Lung (tissue), 12 donors: ENCODE results near the gene SS18L1. TPM values are rescaled to one million over a fixed set of nuclear protein-coding genes. Genes with fewer than 3 reads are reported as not detected.

Experiments used
- ATAC-seq: fragments of 200-7000 bp; cut with Tn5 transposase; one replicate; pipeline ENCODE4 v1.9.1; 2020; ENCODE audit warnings: moderate number of reproducible peaks; ENCODE audit not compliant: insufficient read depth, low FRiP score
- DNase-seq, 3 donors: peaks; one replicate each; pipeline ENCODE4 v3.0.0-alpha.2; 2013 to 2017
- H3K27ac ChIP-seq, 2 donors: one replicate each; pipeline ENCODE4 v1.5.1; 2013; ENCODE audit warnings: mild to moderate bottlenecking in 2 of 2, moderate library complexity in 2 of 2, control low read depth in 1 of 2, inconsistent platforms in 1 of 2, low read depth in 1 of 2, low read length in 1 of 2
- H3K27me3 ChIP-seq, 3 donors: one replicate each; pipeline ENCODE4 v1.5.1; 2013; ENCODE audit warnings: low read length in 2 of 3; ENCODE audit not compliant: control insufficient read depth in 3 of 3, insufficient read depth in 3 of 3
- H3K36me3 ChIP-seq, 4 donors: one replicate each; pipeline ENCODE4 v1.5.1; 2013; ENCODE audit warnings: low read length in 4 of 4, mild to moderate bottlenecking in 1 of 4, moderate library complexity in 1 of 4; ENCODE audit not compliant: control insufficient read depth in 4 of 4, insufficient read depth in 4 of 4
- H3K4me1 ChIP-seq, 5 donors: one replicate each; pipeline ENCODE4 v1.5.1; 2013; ENCODE audit warnings: low read length in 5 of 5, mild to moderate bottlenecking in 2 of 5, moderate library complexity in 1 of 5; ENCODE audit not compliant: control insufficient read depth in 5 of 5, insufficient read depth in 5 of 5
- H3K4me3 ChIP-seq: one replicate; pipeline ENCODE4 v1.5.1; 2013; ENCODE audit warnings: mild to moderate bottlenecking, control low read depth, moderate library complexity
- H3K9ac ChIP-seq, 2 donors: one replicate each; pipeline ENCODE4 v1.5.1; 2013; ENCODE audit warnings: low read length in 2 of 2, control low read depth in 1 of 2; ENCODE audit not compliant: insufficient read depth in 1 of 2
- H3K9me3 ChIP-seq, 4 donors: one replicate each; pipeline ENCODE4 v1.5.1; 2013; ENCODE audit warnings: low read length in 3 of 4, mild to moderate bottlenecking in 1 of 4, moderate library complexity in 1 of 4; ENCODE audit not compliant: control insufficient read depth in 4 of 4, insufficient read depth in 3 of 4
- CTCF ChIP-seq: IDR thresholded peaks from 2 replicates; pipeline ENCODE4 v1.5.1; 2012; ENCODE audit warnings: mild to moderate bottlenecking; ENCODE audit errors: control extremely low read depth, extremely low read depth
- WGBS, 2 donors: extraction: QIAGEN DNeasy Blood & Tissue Kit; methylation state at CpG; one replicate each; pipeline ENCODE4 v1.1.7; 2013; 5-methylcytosine and 5-hydroxymethylcytosine counted together
- polyA plus RNA-seq, 2 donors: library from polyadenylated mRNA; stranded (reverse); fragments of 200-250 nt; gene quantifications; one replicate each; pipeline ENCODE4 v1.2.1, GENCODE V29; 2013
- total RNA-seq, 2 donors: library from RNA; depleted of rRNA in 1 of 2; stranded (reverse); fragments of >200 nt in 1 of 2; gene quantifications; one replicate each; pipeline ENCODE4 v1.2.1, GENCODE V29; 2014 to 2021
- donor health status: control.
- donor health status: control.
- donor health status: Bipolar disorder and iron deficiency.
- donor health status: healthy.
- donor health status: DM: yes; HTN: yes; CAD: no.

The SS18L1 gene
- total and polyA plus RNA-seq, 4 donors, result 7.2 to 24.1 (median 14.9) TPM

- ATAC-seq, result peak; percentile 36
- H3K4me1 ChIP-seq, result peaks cover 4 to 36% (median 16%) of the 10 kb centered on the region in 5 donors
- no peaks in the 10 kb centered on the region for H3K27me3 ChIP-seq
- peak; percentile 55 to 61 (median 61) for DNase-seq
- peak overlapping the region; percentile 86 for H3K4me3 ChIP-seq
- H3K27ac ChIP-seq, result peak overlapping the region; percentile 97 to 98
- H3K36me3 ChIP-seq, result peaks cover 14 to 17% (median 16%) of the 10 kb centered on the region in 4 donors
- TF ChIP-seq CTCF, result no peak
- no peaks in the 10 kb centered on the region for H3K9me3 ChIP-seq
- peak overlapping the region; percentile 17 to 73 for H3K9ac ChIP-seq
- 1% methylated on average over 67 to 104 of the region's 104 CpGs for WGBS, 2 donors
Observed at GRCh38 chr20:62143957-62144825, 622 bp downstream of the SS18L1 start.

- no peak for TF ChIP-seq CTCF
- DNase-seq, result no peak
- 95% methylated on average over 7 of the region's 7 CpGs for WGBS, 2 donors
- Histone ChIP-seq H3K27me3 (no peaks in the 10 kb centered on the region), H3K27ac (no peak overlapping the region), H3K9ac (no peak overlapping the region), H3K36me3 (peaks cover 0 to 7% (median 3%) of the 10 kb centered on the region in 4 donors), H3K4me1 (peaks cover 4 to 45% (median 22%) of the 10 kb centered on the region in 5 donors), H3K9me3 (no peaks in the 10 kb centered on the region), H3K4me3 (peak overlapping the region; percentile 19)
- no peak for ATAC-seq
Observed at GRCh38 chr20:62145688-62146018, 2.1 kb downstream of the SS18L1 start.

GRCh38 chr20:62146019-62146755 lies 2.6 kb downstream of the SS18L1 start:
- Histone ChIP-seq H3K4me1 (peaks cover 4 to 42% (median 22%) of the 10 kb centered on the region in 5 donors), H3K9ac (no peak overlapping the region), H3K27ac (no peak overlapping the region), H3K4me3 (peak overlapping the region; percentile 19), H3K27me3 (no peaks in the 10 kb centered on the region), H3K36me3 (peaks cover 0 to 7% (median 1%) of the 10 kb centered on the region in 4 donors), H3K9me3 (no peaks in the 10 kb centered on the region)
- DNase-seq (no peak), ATAC-seq (no peak)
- TF ChIP-seq CTCF, result no peak
- 94 to 97% methylated on average over 22 of the region's 22 CpGs for WGBS, 2 donors
